ENCODE data around the gene GRM4. TPM values are rescaled to one million over a fixed set of nuclear protein-coding genes. Genes with fewer than 3 reads are reported as not detected.

Gene GRM4
- total and polyA plus RNA-seq, 10 of the 15 experiments (the other 5 are each of a cell fraction or from before 2014, with no cell fraction given): 0.01 to 0.31 (median 0.05) TPM; not detected in 2

DNA sequence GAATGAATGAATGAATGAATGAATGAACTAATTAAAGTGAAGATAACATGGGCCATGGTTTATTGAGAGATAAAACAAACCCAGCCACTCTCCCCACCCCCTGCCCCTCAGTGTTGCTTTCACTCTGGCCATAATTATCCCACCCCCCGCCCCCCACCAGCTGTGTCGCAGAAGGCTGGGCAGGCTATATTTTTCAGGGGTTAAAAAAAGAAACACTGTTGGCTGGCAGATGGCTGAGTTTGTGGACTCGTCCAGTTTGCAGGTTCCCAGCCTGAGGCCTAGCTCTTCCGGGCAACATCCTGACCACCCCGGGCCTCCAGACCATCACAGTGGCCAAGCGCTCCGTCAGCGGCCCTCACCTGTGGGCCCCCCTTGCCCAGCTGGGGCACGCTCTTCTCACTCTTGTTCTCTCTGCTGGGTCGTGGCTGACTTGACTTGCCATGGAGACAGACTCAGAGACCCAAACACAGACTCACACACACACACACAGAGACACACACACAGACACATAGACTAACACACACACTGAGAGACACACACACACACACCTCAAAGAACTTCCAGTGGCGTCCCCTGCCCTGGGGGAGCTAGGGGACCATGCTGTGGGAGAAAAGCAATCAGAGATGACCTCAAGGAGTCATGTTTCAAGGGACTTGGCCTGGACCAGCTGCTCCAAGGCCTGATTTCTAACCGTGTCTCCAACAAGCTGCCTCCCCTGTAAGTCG lies 2.2 kb upstream of the GRM4 start:
- no peak for FAIRE-seq
- Histone ChIP-seq H2AFZ (ENCODE audit: control insufficient read depth, low read depth, low read length) (peak overlapping the region; percentile 63), H3K27me3 (replicated peaks in 1 of 2; ENCODE audit: control insufficient read depth in 2 of 2, insufficient read depth in 2 of 2, low read length in 1 of 2) (peaks cover 14% of the 10 kb centered on the region in 2 experiments; a peak in 3 of 4 replicates), H3K9ac (ENCODE audit: control insufficient read depth, insufficient read depth, low read length) (no peak overlapping the region), H3K4me3 (no peak overlapping the region), H3K36me3 (ENCODE audit: control insufficient read depth in 2 of 2, insufficient read depth in 2 of 2, low read length in 1 of 2) (no peaks in the 10 kb centered on the region), H3K9me3 (replicated peaks; ENCODE audit: control insufficient read depth, insufficient read depth, low read length) (no peaks in the 10 kb centered on the region), H3K4me2 (ENCODE audit: control insufficient read depth, insufficient read depth) (0 out of 2 replicates have a peak overlapping the region, but pooled peaks have one; percentile 38), H3K27ac (ENCODE audit: control insufficient read depth, insufficient read depth) (no peak overlapping the region), H3K79me2 (ENCODE audit: control insufficient read depth, insufficient read depth, low read length) (no peaks in the 10 kb centered on the region), H3K4me1 (ENCODE audit: control insufficient read depth, insufficient read depth, low read length) (peaks cover 16% of the 10 kb centered on the region), H4K20me1 (ENCODE audit: control insufficient read depth, insufficient read depth) (no peaks in the 10 kb centered on the region)
- intact Hi-C loops (cut with micrococcal nuclease; ENCODE audit: unreplicated experiment) (no loop called here), in situ Hi-C loops (cut with MboI) (no loop called here)
- ChIA-PET POLR2A (no interaction called here), RAD21 (ENCODE audit: unreplicated experiment) (no interaction called here), SMC1A (ENCODE audit: uncharacterized antibody, unreplicated experiment) (no interaction called here), CTCF (no interaction called here)
- no peak for DNase-seq (ENCODE audit: low read depth, low spot score)
- 31% methylated on average over 11 of the region's 13 CpGs for WGBS (ENCODE audit: insufficient coverage, insufficient replicate concordance, low lambda C conversion rate, missing lambda C conversion rate)
- no peak for ATAC-seq
- BruUV-seq (replicated peaks): no TSS peak
- TF ChIP-seq NFXL1 (IDR thresholded peaks at IDR 0.05; ENCODE audit: borderline replicate concordance): no peak
- no peak for TF ChIP-seq CHD2 (IDR thresholded peaks at IDR 0.05; ENCODE audit: borderline replicate concordance, low read depth, low read length)
- TF ChIP-seq ZSCAN29 (IDR thresholded peaks at IDR 0.05): no peak
- TF ChIP-seq CBX5 (IDR thresholded peaks at IDR 0.05; ENCODE audit: low read depth): no peak
- TF ChIP-seq, protein P1, sequence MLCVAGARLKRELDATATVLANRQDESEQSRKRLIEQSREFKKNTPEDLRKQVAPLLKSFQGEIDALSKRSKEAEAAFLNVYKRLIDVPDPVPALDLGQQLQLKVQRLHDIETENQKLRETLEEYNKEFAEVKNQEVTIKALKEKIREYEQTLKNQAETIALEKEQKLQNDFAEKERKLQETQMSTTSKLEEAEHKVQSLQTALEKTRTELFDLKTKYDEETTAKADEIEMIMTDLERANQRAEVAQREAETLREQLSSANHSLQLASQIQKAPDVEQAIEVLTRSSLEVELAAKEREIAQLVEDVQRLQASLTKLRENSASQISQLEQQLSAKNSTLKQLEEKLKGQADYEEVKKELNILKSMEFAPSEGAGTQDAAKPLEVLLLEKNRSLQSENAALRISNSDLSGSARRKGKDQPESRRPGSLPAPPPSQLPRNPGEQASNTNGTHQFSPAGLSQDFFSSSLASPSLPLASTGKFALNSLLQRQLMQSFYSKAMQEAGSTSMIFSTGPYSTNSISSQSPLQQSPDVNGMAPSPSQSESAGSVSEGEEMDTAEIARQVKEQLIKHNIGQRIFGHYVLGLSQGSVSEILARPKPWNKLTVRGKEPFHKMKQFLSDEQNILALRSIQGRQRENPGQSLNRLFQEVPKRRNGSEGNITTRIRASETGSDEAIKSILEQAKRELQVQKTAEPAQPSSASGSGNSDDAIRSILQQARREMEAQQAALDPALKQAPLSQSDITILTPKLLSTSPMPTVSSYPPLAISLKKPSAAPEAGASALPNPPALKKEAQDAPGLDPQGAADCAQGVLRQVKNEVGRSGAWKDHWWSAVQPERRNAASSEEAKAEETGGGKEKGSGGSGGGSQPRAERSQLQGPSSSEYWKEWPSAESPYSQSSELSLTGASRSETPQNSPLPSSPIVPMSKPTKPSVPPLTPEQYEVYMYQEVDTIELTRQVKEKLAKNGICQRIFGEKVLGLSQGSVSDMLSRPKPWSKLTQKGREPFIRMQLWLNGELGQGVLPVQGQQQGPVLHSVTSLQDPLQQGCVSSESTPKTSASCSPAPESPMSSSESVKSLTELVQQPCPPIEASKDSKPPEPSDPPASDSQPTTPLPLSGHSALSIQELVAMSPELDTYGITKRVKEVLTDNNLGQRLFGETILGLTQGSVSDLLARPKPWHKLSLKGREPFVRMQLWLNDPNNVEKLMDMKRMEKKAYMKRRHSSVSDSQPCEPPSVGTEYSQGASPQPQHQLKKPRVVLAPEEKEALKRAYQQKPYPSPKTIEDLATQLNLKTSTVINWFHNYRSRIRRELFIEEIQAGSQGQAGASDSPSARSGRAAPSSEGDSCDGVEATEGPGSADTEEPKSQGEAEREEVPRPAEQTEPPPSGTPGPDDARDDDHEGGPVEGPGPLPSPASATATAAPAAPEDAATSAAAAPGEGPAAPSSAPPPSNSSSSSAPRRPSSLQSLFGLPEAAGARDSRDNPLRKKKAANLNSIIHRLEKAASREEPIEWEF (IDR thresholded peaks at IDR 0.05; ENCODE audit: insufficient replicate concordance, low read depth, low read length): no peak
- TF ChIP-seq BRCA1 (IDR thresholded peaks at IDR 0.05; ENCODE audit: low read depth, low read length): no peak
- TF ChIP-seq RELA (IDR thresholded peaks at IDR 0.05; ENCODE audit: borderline replicate concordance, partially characterized antibody): no peak
- TF ChIP-seq, protein P2, sequence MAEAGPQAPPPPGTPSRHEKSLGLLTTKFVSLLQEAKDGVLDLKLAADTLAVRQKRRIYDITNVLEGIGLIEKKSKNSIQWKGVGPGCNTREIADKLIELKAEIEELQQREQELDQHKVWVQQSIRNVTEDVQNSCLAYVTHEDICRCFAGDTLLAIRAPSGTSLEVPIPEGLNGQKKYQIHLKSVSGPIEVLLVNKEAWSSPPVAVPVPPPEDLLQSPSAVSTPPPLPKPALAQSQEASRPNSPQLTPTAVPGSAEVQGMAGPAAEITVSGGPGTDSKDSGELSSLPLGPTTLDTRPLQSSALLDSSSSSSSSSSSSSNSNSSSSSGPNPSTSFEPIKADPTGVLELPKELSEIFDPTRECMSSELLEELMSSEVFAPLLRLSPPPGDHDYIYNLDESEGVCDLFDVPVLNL (IDR thresholded peaks at IDR 0.05; ENCODE audit: low read depth, low read length): no peak
- no peak for TF ChIP-seq RFX5 (IDR thresholded peaks at IDR 0.05; ENCODE audit: low read depth, low read length)
- no peak for TF ChIP-seq EZH2 (IDR thresholded peaks at IDR 0.05; ENCODE audit: borderline replicate concordance, control insufficient read depth, low read depth, low read length)
- TF ChIP-seq, protein P3, sequence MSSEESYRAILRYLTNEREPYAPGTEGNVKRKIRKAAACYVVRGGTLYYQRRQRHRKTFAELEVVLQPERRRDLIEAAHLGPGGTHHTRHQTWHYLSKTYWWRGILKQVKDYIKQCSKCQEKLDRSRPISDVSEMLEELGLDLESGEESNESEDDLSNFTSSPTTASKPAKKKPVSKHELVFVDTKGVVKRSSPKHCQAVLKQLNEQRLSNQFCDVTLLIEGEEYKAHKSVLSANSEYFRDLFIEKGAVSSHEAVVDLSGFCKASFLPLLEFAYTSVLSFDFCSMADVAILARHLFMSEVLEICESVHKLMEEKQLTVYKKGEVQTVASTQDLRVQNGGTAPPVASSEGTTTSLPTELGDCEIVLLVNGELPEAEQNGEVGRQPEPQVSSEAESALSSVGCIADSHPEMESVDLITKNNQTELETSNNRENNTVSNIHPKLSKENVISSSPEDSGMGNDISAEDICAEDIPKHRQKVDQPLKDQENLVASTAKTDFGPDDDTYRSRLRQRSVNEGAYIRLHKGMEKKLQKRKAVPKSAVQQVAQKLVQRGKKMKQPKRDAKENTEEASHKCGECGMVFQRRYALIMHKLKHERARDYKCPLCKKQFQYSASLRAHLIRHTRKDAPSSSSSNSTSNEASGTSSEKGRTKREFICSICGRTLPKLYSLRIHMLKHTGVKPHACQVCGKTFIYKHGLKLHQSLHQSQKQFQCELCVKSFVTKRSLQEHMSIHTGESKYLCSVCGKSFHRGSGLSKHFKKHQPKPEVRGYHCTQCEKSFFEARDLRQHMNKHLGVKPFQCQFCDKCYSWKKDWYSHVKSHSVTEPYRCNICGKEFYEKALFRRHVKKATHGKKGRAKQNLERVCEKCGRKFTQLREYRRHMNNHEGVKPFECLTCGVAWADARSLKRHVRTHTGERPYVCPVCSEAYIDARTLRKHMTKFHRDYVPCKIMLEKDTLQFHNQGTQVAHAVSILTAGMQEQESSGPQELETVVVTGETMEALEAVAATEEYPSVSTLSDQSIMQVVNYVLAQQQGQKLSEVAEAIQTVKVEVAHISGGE (CRISPR knock-in tag; IDR thresholded peaks at IDR 0.05): no peak
- TF ChIP-seq NFYA (IDR thresholded peaks at IDR 0.05; ENCODE audit: borderline replicate concordance, low read depth, low read length): no peak
- no peak for TF ChIP-seq BMI1 (IDR thresholded peaks at IDR 0.05; ENCODE audit: borderline replicate concordance)
- TF ChIP-seq, protein P4, sequence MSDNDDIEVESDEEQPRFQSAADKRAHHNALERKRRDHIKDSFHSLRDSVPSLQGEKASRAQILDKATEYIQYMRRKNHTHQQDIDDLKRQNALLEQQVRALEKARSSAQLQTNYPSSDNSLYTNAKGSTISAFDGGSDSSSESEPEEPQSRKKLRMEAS (IDR thresholded peaks at IDR 0.05; ENCODE audit: low read depth, low read length): no peak

Data from GM12878 (cell line).